ENCODE results near the gene EPS8L3. TPM values are rescaled to one million over a fixed set of nuclear protein-coding genes. Genes with fewer than 3 reads are reported as not detected.
"Not testable (repeated sequence)": the region's sequence is repeated elsewhere in the genome, so short reads cannot be mapped to it uniquely, and the experiment has no call there.

EPS8L3 gene
- total RNA-seq, 1 donor from 2014 or later, result not detected

DNA sequence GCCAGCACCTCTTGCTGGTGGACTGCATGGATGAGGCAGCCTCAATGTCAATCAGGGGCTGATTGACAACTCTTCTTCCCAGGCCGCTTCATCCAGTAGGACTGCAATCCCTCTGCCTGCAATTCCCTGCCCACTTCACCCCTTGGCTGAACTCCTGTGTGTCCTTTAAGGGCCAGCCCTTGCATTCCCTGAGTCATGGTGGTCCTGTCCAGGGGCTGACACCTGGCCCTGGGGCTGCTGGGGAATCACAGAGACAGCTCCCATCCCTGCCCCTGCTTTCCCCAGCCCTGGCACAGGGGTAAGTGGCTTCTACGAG is 4.6 kb upstream of the EPS8L3 start:
- Histone ChIP-seq H3K27ac (no peak overlapping the region), H3K4me3 (no peak overlapping the region), H3F3A (ENCODE audit: low read depth) (no peaks in the 10 kb centered on the region), H3K9me3 (ENCODE audit: low read depth) (no peaks in the 10 kb centered on the region), H3K4me2 (no peak overlapping the region), H3K9ac (no peak overlapping the region), H4K20me1 (ENCODE audit: low read depth) (no peaks in the 10 kb centered on the region), H2AFZ (replicated peaks) (no peak overlapping the region), H3K4me1 (peaks cover 3% of the 10 kb centered on the region), H3K79me2 (ENCODE audit: low read depth) (no peaks in the 10 kb centered on the region), H3K27me3 (no peaks in the 10 kb centered on the region), H3K36me3 (no peaks in the 10 kb centered on the region)
- TF ChIP-seq, protein P1, sequence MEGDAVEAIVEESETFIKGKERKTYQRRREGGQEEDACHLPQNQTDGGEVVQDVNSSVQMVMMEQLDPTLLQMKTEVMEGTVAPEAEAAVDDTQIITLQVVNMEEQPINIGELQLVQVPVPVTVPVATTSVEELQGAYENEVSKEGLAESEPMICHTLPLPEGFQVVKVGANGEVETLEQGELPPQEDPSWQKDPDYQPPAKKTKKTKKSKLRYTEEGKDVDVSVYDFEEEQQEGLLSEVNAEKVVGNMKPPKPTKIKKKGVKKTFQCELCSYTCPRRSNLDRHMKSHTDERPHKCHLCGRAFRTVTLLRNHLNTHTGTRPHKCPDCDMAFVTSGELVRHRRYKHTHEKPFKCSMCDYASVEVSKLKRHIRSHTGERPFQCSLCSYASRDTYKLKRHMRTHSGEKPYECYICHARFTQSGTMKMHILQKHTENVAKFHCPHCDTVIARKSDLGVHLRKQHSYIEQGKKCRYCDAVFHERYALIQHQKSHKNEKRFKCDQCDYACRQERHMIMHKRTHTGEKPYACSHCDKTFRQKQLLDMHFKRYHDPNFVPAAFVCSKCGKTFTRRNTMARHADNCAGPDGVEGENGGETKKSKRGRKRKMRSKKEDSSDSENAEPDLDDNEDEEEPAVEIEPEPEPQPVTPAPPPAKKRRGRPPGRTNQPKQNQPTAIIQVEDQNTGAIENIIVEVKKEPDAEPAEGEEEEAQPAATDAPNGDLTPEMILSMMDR (IDR thresholded peaks at IDR 0.05), result no peak
- TF ChIP-seq EZH2phosphoT487 (IDR thresholded peaks at IDR 0.05) (no peak), EZH2 (IDR thresholded peaks at IDR 0.05) (no peak)
- H3K9me3 Mint-ChIP-seq, result no peaks in the 10 kb centered on the region
- no peak for DNase-seq (ENCODE audit: low spot score)
- no peaks in the 10 kb centered on the region for H3K36me3 Mint-ChIP-seq
- no peaks in the 10 kb centered on the region for H3K27me3 Mint-ChIP-seq (ENCODE audit: insufficient read depth, low read depth)
- H3K4me3 Mint-ChIP-seq, result no peak overlapping the region
- no peak overlapping the region for H3K27ac Mint-ChIP-seq
- peaks cover 5% of the 10 kb centered on the region for H3K4me1 Mint-ChIP-seq

DNA sequence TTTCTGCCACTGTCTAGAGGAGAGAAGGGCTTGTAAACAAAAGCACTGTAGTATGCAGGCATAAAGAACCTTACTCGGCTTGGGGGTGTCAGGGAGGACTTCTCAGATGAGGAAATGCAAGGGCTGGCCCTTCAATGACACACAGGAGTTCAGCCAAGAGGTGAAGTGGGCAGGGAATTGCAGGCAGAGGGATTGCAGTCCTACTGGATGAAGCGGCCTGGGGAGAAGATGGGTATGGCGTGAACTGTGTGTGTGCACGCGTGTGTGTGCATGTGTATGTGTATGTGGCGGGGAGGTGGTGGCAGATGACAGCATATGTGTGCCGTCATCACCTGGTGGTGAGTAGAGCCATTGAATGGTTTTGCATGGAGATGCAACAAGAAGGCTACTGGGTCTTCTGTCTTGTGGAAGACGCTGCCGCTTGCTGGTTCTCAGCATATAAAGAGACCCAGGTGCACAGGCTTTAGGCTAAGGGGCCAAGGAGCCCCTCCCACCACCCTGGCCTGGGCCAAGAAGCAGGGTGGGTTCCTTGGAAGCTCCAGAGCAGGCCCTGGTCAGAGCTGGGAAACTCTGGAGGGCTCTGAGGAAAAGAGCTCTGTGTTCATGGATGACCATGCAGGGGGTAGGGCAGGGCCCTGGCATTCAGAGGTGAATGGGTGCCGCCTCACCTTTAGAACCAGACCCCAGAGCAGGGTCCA is 4.1 kb upstream of the EPS8L3 start:
- peaks cover 7% of the 10 kb centered on the region for H3K4me1 Mint-ChIP-seq
- no peak for DNase-seq (ENCODE audit: low spot score)
- H3K27me3 Mint-ChIP-seq (ENCODE audit: insufficient read depth, low read depth), result no peaks in the 10 kb centered on the region
- H3K9me3 Mint-ChIP-seq, result no peaks in the 10 kb centered on the region
- no peaks in the 10 kb centered on the region for H3K36me3 Mint-ChIP-seq
- H3F3A ChIP-seq (ENCODE audit: low read depth), result no peaks in the 10 kb centered on the region
- no peak overlapping the region for H3K9ac ChIP-seq
- no peak overlapping the region for H2AFZ ChIP-seq (replicated peaks)
- no peak overlapping the region for H3K4me2 ChIP-seq
- H3K4me3 Mint-ChIP-seq, result no peak overlapping the region
- H3K27ac Mint-ChIP-seq, result no peak overlapping the region
- no peaks in the 10 kb centered on the region for H3K36me3 ChIP-seq
- TF ChIP-seq EZH2phosphoT487 (IDR thresholded peaks at IDR 0.05) (no peak), EZH2 (IDR thresholded peaks at IDR 0.05) (no peak)
- TF ChIP-seq, protein P1 (IDR thresholded peaks at IDR 0.05), result no peak
- H3K9me3 ChIP-seq (ENCODE audit: low read depth), result no peaks in the 10 kb centered on the region
- no peaks in the 10 kb centered on the region for H3K79me2 ChIP-seq (ENCODE audit: low read depth)
- no peak overlapping the region for H3K27ac ChIP-seq
- H3K4me1 ChIP-seq, result peaks cover 3% of the 10 kb centered on the region
- no peaks in the 10 kb centered on the region for H4K20me1 ChIP-seq (ENCODE audit: low read depth)
- no peaks in the 10 kb centered on the region for H3K27me3 ChIP-seq
- no peak overlapping the region for H3K4me3 ChIP-seq

DNA sequence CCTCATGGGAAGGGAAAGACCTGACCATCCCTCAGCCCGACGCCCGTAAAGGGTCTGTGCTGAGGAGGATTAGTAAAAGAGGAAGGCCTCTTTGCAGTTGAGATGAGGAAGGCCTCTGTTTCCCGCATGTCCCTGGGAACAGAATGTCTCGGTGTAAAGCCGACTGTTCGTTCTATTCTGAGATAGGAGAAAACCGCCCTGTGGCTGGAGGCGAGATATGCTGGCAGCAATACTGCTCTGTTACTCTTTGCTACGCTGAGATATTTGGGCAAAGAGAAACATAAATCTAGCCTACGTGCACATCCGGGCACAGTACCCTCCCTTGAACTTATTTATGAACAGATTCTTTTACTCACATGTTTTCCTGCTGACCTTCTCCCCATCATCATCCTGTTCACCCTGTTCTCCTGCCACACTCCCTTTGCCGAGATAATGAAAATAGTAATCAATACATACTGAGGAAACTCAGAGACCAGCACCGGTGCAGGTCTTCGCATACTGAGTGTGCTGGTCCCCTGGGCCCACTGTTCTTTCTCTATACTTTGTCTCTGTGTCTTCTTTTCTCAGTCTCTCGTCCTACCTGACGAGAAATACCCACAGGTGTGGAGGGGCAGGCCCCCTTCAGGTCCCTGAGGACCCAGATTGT is 3.4 kb upstream of the EPS8L3 start:
- H3K4me3 ChIP-seq; DNase-seq (ENCODE audit: low spot score); H3K4me2 ChIP-seq; H3K79me2 ChIP-seq (ENCODE audit: low read depth); H3K9ac ChIP-seq; H2AFZ ChIP-seq (replicated peaks); H3K4me1 ChIP-seq; H3K36me3 ChIP-seq; H3K36me3 Mint-ChIP-seq; H4K20me1 ChIP-seq (ENCODE audit: low read depth); H3K27ac Mint-ChIP-seq; H3K27me3 Mint-ChIP-seq (ENCODE audit: insufficient read depth, low read depth); H3K4me3 Mint-ChIP-seq; H3K9me3 ChIP-seq (ENCODE audit: low read depth); H3F3A ChIP-seq (ENCODE audit: low read depth); H3K27me3 ChIP-seq; H3K9me3 Mint-ChIP-seq; H3K27ac ChIP-seq: not testable (repeated sequence)
- H3K4me1 Mint-ChIP-seq, result peaks cover 11% of the 10 kb centered on the region

DNA sequence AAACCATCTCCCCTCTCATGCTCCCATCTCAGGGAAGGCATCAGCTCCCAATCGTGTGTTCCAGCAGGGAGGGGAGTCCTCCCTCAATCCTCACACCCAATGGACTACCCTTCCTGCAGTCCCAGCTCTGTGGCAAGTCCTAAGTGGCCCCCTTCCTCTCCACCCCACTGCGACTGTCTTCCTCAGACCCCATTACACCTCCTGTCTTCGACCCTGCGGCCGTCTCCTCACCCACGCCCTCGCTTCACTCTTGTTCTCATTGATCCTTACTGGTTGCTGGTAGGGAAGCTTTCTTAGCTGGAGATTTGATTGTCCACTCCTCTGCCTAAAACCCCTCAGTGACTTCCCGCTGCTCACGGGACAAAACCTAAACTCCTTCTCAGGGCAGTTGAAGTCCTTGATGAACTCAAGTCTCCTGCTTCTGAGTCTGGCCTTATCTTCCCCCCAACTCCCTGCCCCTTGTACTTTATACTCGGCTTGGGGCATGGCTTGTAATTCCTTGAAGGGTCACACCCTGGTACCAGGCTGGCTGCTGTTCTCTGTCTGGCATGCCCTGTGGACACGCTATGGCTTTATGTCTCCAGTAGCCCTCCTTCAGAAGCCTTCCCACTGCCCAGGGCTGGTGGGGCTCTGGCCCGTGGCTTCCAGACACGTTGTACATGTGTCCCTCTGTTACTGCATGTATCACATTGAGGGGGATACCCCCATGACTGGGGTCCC is 2.3 kb upstream of the EPS8L3 start:
- Histone ChIP-seq H3K4me1 (peaks cover 3% of the 10 kb centered on the region), H3K4me2 (no peak overlapping the region), H3K36me3 (no peaks in the 10 kb centered on the region), H3K4me3 (no peak overlapping the region), H2AFZ (replicated peaks) (no peak overlapping the region), H3K9me3 (ENCODE audit: low read depth) (no peaks in the 10 kb centered on the region), H3K27ac (no peak overlapping the region), H3K27me3 (no peaks in the 10 kb centered on the region), H3K9ac (no peak overlapping the region), H4K20me1 (ENCODE audit: low read depth) (no peaks in the 10 kb centered on the region), H3F3A (ENCODE audit: low read depth) (no peaks in the 10 kb centered on the region), H3K79me2 (ENCODE audit: low read depth) (no peaks in the 10 kb centered on the region)
- peaks cover 3% of the 10 kb centered on the region for H3K27me3 Mint-ChIP-seq (ENCODE audit: insufficient read depth, low read depth)
- H3K36me3 Mint-ChIP-seq, result no peaks in the 10 kb centered on the region
- no peak overlapping the region for H3K27ac Mint-ChIP-seq
- DNase-seq (ENCODE audit: low spot score), result no peak
- H3K4me3 Mint-ChIP-seq, result no peak overlapping the region
- peaks cover 9% of the 10 kb centered on the region for H3K4me1 Mint-ChIP-seq
- TF ChIP-seq, protein P1 (IDR thresholded peaks at IDR 0.05), result no peak
- TF ChIP-seq EZH2phosphoT487 (IDR thresholded peaks at IDR 0.05), result no peak
- no peak for TF ChIP-seq EZH2 (IDR thresholded peaks at IDR 0.05)
- no peaks in the 10 kb centered on the region for H3K9me3 Mint-ChIP-seq
